Effector CD4-positive, alpha-beta T cell (primary cell): ENCODE measurements around the gene ROBO1.

Source experiments
- DNase-seq: peaks from one replicate; pipeline ENCODE4 v3.0.0-alpha.2; 2020

The ROBO1 gene

GRCh38 chr3:79664455-79664854 is 103.3 kb downstream of the ROBO1 start:
- DNase-seq = no peak

- no peak for DNase-seq
Observed at GRCh38 chr3:79661896-79662295, 105.9 kb downstream of the ROBO1 start.

- DNase-seq = no peak
Observed at GRCh38 chr3:79657076-79657475, 110.7 kb downstream of the ROBO1 start.

GRCh38 chr3:79654019-79654418 is 113.8 kb downstream of the ROBO1 start:
- no peak for DNase-seq

- DNase-seq = no peak
Observed at GRCh38 chr3:79653266-79653830, 114.5 kb downstream of the ROBO1 start.

- DNase-seq = no peak
Observed at GRCh38 chr3:79651536-79652065, 116.2 kb downstream of the ROBO1 start.

GRCh38 chr3:79639855-79640254 is 127.9 kb downstream of the ROBO1 start:
- DNase-seq = no peak

GRCh38 chr3:79636372-79636771 is 131.4 kb downstream of the ROBO1 start:
- DNase-seq = no peak

- DNase-seq = no peak
Observed at GRCh38 chr3:79632842-79633241, 135.0 kb downstream of the ROBO1 start.

- no peak for DNase-seq
Observed at GRCh38 chr3:79618883-79619282, 148.9 kb downstream of the ROBO1 start.

GRCh38 chr3:79606414-79606813 is 161.4 kb downstream of the ROBO1 start:
- no peak for DNase-seq

- no peak for DNase-seq
Observed at GRCh38 chr3:79604681-79605080, 163.1 kb downstream of the ROBO1 start.

GRCh38 chr3:79602385-79602784 is 165.4 kb downstream of the ROBO1 start:
- no peak for DNase-seq

GRCh38 chr3:79598594-79598993 is 169.2 kb downstream of the ROBO1 start:
- DNase-seq = no peak

GRCh38 chr3:79597709-79598108 is 170.1 kb downstream of the ROBO1 start:
- no peak for DNase-seq

GRCh38 chr3:79587150-79587549 is 180.6 kb downstream of the ROBO1 start:
- DNase-seq = no peak

- DNase-seq = no peak
Observed at GRCh38 chr3:79586232-79586631, 181.6 kb downstream of the ROBO1 start.

- no peak for DNase-seq
Observed at GRCh38 chr3:79572930-79573329, 194.9 kb downstream of the ROBO1 start.

GRCh38 chr3:79568938-79569337 is 198.9 kb downstream of the ROBO1 start:
- DNase-seq = no peak

GRCh38 chr3:79564192-79564591 is 203.6 kb downstream of the ROBO1 start:
- no peak for DNase-seq

GRCh38 chr3:79560698-79561097 is 207.1 kb downstream of the ROBO1 start:
- DNase-seq = no peak

GRCh38 chr3:79558943-79559342 is 208.9 kb downstream of the ROBO1 start:
- no peak for DNase-seq

GRCh38 chr3:79555655-79556054 is 212.1 kb downstream of the ROBO1 start:
- no peak for DNase-seq

GRCh38 chr3:79551997-79552396 is 215.8 kb downstream of the ROBO1 start:
- DNase-seq = no peak

- no peak for DNase-seq
Observed at GRCh38 chr3:79551321-79551892, 216.4 kb downstream of the ROBO1 start.
